ENCODE results near the gene NBAS.

Gene NBAS

DNA sequence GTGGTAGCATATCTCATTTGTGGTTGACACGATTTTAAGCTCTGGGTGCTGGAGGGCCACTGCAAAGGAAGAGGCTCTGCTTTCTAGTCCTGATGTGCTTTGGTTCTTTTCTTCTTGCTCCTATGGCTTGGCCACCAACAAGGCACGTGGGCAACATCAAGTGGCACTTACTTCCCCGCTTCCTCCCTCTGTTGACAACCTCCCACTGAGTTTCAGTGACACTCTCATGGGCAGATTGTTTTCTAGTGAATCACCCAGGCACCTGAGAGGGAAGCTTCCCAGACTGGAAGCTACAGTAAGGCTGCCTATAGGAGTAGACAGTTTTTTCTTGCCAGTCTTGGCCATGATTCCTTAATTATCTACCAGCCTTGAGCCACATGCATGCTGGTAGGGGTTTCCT is 89.0 kb downstream of the NBAS start:
- H3K4me3 ChIP-seq (ENCODE audit: low read depth, low read length) = no peak overlapping the region
- TF ChIP-seq, protein P1, sequence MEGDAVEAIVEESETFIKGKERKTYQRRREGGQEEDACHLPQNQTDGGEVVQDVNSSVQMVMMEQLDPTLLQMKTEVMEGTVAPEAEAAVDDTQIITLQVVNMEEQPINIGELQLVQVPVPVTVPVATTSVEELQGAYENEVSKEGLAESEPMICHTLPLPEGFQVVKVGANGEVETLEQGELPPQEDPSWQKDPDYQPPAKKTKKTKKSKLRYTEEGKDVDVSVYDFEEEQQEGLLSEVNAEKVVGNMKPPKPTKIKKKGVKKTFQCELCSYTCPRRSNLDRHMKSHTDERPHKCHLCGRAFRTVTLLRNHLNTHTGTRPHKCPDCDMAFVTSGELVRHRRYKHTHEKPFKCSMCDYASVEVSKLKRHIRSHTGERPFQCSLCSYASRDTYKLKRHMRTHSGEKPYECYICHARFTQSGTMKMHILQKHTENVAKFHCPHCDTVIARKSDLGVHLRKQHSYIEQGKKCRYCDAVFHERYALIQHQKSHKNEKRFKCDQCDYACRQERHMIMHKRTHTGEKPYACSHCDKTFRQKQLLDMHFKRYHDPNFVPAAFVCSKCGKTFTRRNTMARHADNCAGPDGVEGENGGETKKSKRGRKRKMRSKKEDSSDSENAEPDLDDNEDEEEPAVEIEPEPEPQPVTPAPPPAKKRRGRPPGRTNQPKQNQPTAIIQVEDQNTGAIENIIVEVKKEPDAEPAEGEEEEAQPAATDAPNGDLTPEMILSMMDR (IDR thresholded peaks at IDR 0.05; ENCODE audit: borderline replicate concordance, insufficient read depth, low read depth, low read length) = no peak

DNA sequence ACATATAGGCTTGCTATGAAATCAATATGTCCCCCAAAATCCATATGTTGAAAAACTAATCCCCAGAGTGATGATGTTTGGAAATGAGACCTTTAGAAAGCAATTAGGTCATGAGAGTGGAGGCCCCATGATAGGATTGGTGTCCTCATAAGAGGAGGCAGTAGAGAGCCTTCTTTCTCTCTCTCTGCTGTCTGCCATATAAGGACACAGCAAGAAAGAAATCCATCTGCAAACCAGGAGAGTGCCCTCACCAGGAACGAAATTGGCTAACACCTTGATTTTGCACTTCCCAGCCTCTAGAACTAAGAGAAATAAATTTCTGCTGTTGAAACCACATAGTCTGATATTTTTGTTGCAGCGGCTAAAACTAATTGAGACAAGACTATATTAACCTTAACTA is 89.5 kb downstream of the NBAS start:
- TF ChIP-seq, protein P1 (IDR thresholded peaks at IDR 0.05; ENCODE audit: borderline replicate concordance, insufficient read depth, low read depth, low read length) = no peak
- H3K4me3 ChIP-seq (ENCODE audit: low read depth, low read length) = no peak overlapping the region

DNA sequence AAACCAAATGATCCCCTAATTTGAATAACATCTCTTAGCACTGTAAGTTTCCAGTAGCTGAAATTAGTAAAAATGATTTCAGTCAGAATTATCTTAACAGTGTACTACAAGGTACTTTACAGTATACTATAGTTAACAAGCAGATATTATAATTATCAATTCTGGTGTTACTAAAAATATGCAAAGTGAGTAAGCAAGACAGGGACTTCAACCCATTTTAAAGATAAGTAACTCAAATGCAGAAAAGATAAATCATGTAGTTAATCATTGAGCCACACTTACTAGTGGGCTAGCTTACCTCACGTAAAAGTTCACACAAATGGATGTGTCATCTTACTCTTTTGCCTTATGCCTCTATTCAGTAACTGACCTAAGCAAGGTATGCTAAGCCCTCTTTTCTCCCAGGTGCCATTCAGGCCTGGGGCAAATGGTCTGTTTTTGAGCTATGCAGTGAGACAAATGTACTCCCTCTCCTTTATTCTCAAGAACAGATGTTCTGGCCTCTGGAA is 101.0 kb downstream of the NBAS start:
- H3K4me3 ChIP-seq (ENCODE audit: low read depth, low read length) = no peak overlapping the region

DNA sequence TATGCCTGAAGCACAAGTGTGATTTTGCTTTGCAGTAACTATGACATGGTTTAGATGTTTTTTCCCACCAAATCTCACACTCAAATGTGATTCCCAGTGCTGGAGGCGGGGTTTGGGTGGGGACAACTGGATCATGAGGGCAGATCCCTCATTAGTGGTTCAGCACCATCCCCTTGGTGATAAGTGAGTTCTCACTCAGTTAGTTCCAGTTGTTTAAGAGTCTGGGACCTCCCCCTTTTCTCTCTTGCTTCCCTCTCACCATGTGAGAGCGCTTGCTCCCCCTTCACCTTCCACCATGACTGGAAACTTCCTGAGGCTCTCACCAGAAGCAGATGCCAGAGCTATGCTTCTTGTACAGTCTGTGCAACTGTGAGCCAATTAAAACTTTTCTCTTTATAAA is 102.9 kb downstream of the NBAS start:
- TF ChIP-seq, protein P1 (IDR thresholded peaks at IDR 0.05; ENCODE audit: borderline replicate concordance, insufficient read depth, low read depth, low read length) = no peak
- no peak overlapping the region for H3K4me3 ChIP-seq (ENCODE audit: low read depth, low read length)

More for the DNA sequence above, 101.0 kb downstream of the NBAS start:
- TF ChIP-seq, protein P1 (IDR thresholded peaks at IDR 0.05; ENCODE audit: borderline replicate concordance, insufficient read depth, low read depth, low read length) = no peak

DNA sequence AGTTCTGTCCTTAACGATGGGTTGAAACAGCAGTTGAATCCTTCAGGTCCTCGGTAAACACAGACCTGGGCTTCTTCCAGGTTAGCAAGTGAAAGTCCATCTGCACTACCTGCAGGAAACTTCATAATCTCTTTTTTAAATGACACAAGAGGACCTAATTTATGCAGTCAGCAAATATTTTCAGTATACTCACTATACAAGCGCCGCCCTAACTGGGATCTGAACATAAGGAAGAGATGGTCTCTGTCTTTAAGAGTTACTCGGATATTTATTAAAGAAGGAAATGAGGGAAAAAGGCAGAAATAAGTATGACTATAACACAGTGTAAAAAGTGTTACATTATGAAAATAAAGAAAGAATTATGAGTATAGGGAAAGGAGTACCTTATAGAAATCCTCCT is 103.3 kb downstream of the NBAS start:
- H3K4me3 ChIP-seq (ENCODE audit: low read depth, low read length) = no peak overlapping the region
- TF ChIP-seq, protein P1 (IDR thresholded peaks at IDR 0.05; ENCODE audit: borderline replicate concordance, insufficient read depth, low read depth, low read length) = no peak

DNA sequence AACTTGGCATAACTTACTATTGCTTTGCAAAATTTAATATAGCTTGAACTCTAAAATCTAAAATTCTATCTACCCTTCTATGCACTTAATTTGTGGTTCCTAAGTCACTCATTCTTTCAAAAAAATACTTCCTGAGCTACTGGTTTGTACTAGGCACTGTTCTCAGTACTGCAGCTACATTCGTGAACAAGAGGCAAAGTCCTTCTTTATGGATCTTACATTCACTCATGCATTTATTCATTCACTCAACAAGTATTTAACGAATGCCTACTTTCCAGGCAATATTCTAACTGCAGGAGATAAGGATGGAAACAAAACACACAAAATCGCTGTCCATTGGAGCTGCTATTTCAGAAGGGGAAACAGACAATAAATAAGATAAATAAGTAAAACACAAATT is 104.8 kb downstream of the NBAS start:
- TF ChIP-seq, protein P1 (IDR thresholded peaks at IDR 0.05; ENCODE audit: borderline replicate concordance, insufficient read depth, low read depth, low read length) = no peak
- no peak overlapping the region for H3K4me3 ChIP-seq (ENCODE audit: low read depth, low read length)

DNA sequence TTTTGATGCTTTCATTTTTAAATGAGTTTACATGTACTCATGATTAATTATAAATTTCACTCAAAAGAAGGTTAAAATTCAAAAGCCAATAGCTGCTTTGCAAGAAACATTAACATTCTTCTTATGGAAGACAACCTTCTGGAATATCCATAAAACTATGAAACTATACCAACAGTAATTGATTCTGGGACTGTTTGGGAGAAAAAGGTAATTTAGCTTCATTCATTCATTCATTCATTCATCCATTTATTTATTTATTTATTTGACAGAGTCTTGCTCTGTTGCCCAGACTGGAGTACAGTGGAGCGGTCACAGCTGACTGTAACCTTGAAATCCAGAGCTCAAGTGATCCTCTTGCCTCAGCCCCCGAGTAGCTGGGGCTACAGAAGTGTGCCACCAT is 110.3 kb downstream of the NBAS start:
- TF ChIP-seq, protein P1 (IDR thresholded peaks at IDR 0.05; ENCODE audit: borderline replicate concordance, insufficient read depth, low read depth, low read length) = no peak
- H3K4me3 ChIP-seq (ENCODE audit: low read depth, low read length) = no peak overlapping the region

Measured in GM12875 (cell line).